Ascending aorta (tissue), 2 donors: ENCODE data around the gene ATP1A2. TPM values are rescaled to one million over a fixed set of nuclear protein-coding genes. Genes with fewer than 3 reads are reported as not detected.

ENCODE experiments used
- DNase-seq, 2 donors: peaks; one replicate each; pipeline ENCODE4 v3.0.0-alpha.2; 2019; ENCODE audit warnings: low spot score in 2 of 2
- H3K27ac ChIP-seq, 2 donors: fragments of 200-600 bp; sonication (generic); one replicate each; pipeline ENCODE4 v1.5.1; 2016 to 2017; ENCODE audit warnings: mild to moderate bottlenecking in 1 of 2
- H3K27me3 ChIP-seq: fragments of 200-600 bp; sonication (generic); one replicate; pipeline ENCODE4 v1.5.1; 2017
- H3K36me3 ChIP-seq, 2 donors: fragments of 200-600 bp; sonication (generic); one replicate each; pipeline ENCODE4 v1.5.1; 2016
- H3K4me1 ChIP-seq, 2 donors: fragments of 200-600 bp; sonication (generic); one replicate each; pipeline ENCODE4 v1.5.1; 2016 to 2017; ENCODE audit warnings: mild to moderate bottlenecking in 1 of 2
- H3K4me3 ChIP-seq, 2 donors: fragments of 200-600 bp; sonication (generic); one replicate each; pipeline ENCODE4 v1.5.1; 2016 to 2017; ENCODE audit warnings: mild to moderate bottlenecking in 1 of 2
- H3K9me3 ChIP-seq, 2 donors: fragments of 200-600 bp; sonication (generic); one replicate each; pipeline ENCODE4 v1.5.1; 2016
- CTCF ChIP-seq, 3 experiments: fragments of 200-600 bp in 2 of 3; fragments of 450-650 bp in 1 of 3; sonication (generic) in 2 of 3; IDR thresholded peaks; one replicate each; pipeline ENCODE4 v1.5.1; 2016 to 2019; ENCODE audit warnings: antibody characterized with exemption in 3 of 3, mild to moderate bottlenecking in 1 of 3, moderate library complexity in 1 of 3
- intact Hi-C: fragments of 100-400 bp; cut with DNase I; formaldehyde crosslinking; loops from one replicate; pipeline ENCODE4 v1.15.1; 2023
- total RNA-seq: library from RNA; depleted of rRNA; stranded (reverse); fragments of >200 nt; gene quantifications from one replicate; pipeline ENCODE4 v1.1.0, GENCODE V29; 2016

ATP1A2 gene
- total RNA-seq, 1 donor from 2014 or later = 316 TPM

DNA sequence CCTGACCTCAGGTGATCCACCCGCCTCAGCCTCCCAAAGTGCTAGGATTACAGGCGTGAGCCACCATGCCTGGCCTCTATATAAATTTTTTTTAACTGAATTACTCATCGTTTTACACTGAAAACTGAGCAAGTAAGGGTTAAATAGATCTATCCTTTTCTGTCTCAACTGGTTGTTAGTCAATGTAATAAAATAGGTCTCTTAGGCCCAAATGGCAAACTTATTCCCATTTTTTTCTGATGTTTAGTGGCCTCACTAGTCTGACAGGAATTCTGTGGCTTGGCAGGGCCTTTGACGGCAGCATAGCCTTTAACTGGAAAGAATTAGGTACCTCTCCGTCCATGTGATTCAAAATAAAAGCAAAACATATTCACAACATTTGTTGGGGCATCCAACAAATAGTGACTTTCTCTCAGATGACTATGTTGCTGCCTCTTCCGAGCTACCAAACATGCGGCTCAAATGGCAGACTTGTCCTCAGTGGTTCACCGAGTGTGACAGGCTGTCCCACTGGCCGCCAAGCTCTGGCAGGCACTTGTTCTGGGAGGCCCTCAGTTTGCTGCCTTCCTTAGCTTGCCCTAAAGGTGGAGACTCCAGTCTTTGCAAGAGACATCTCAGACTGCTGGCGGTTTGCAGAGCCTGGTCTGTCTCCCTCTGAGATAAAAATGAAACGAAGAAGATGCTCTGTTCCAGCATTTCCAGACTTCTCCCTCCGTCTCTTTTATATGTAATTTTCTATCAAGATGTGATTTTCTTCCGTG lies 53.2 kb downstream of the ATP1A2 start:
- Histone ChIP-seq H3K36me3 (no peaks in the 10 kb centered on the region), H3K27ac (no peak overlapping the region), H3K4me1 (no peaks in the 10 kb centered on the region), H3K4me3 (no peak overlapping the region), H3K9me3 (no peaks in the 10 kb centered on the region), H3K27me3 (no peaks in the 10 kb centered on the region)
- DNase-seq = peak in 1 of 2 donors; percentile 54
- no peak for TF ChIP-seq CTCF (IDR thresholded peaks at IDR 0.05)
- intact Hi-C loops = loop anchor here (10.0 kb wide), 1 partner anchor 64 kb away; no protein-coding TSS in a partner anchor

- intact Hi-C loops = loop anchor here (10.0 kb wide), 1 partner anchor 65 kb away; no protein-coding TSS in a partner anchor
- no peak overlapping the region for H3K27ac ChIP-seq
- no peaks in the 10 kb centered on the region for H3K36me3 ChIP-seq
- DNase-seq = peak in 1 of 2 donors; percentile 19
- TF ChIP-seq CTCF (IDR thresholded peaks at IDR 0.05) = no peak
- no peaks in the 10 kb centered on the region for H3K27me3 ChIP-seq
- no peak overlapping the region for H3K4me3 ChIP-seq
- H3K4me1 ChIP-seq = no peaks in the 10 kb centered on the region
- H3K9me3 ChIP-seq = no peaks in the 10 kb centered on the region
These were observed 54.2 kb downstream of the ATP1A2 start for GRCh38 chr1:160169553-160170399.

DNA sequence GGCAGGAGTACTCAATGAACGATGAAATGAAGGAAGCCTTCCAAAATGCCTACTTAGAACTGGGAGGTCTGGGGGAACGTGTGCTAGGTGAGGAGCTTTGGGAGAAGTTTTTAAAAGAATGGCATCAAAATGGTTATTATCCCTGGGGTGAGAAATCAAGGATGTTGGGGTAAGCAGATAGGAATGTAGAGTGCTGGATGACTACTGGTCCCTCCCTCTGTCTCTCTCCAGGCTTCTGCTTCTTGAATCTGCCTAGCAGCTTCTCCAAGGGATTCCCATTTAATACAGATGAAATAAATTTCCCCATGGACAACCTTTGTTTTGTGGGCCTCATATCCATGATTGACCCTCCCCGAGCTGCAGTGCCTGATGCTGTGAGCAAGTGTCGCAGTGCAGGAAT lies 55.8 kb downstream of the ATP1A2 start:
- Histone ChIP-seq H3K4me1 (no peaks in the 10 kb centered on the region), H3K27ac (no peak overlapping the region), H3K27me3 (no peaks in the 10 kb centered on the region), H3K36me3 (no peaks in the 10 kb centered on the region), H3K9me3 (no peaks in the 10 kb centered on the region), H3K4me3 (no peak overlapping the region)
- intact Hi-C loops = no loop called here
- no peak for TF ChIP-seq CTCF (IDR thresholded peaks at IDR 0.05)
- peak in 1 of 2 donors; percentile 9 for DNase-seq

GRCh38 chr1:160171980-160172379 lies 56.4 kb downstream of the ATP1A2 start:
- no peak for TF ChIP-seq CTCF (IDR thresholded peaks at IDR 0.05)
- intact Hi-C loops = no loop called here
- Histone ChIP-seq H3K4me1 (no peaks in the 10 kb centered on the region), H3K27me3 (no peaks in the 10 kb centered on the region), H3K27ac (no peak overlapping the region), H3K4me3 (no peak overlapping the region), H3K9me3 (no peaks in the 10 kb centered on the region), H3K36me3 (no peaks in the 10 kb centered on the region)
- DNase-seq = peak in 1 of 2 donors; percentile 13

DNA sequence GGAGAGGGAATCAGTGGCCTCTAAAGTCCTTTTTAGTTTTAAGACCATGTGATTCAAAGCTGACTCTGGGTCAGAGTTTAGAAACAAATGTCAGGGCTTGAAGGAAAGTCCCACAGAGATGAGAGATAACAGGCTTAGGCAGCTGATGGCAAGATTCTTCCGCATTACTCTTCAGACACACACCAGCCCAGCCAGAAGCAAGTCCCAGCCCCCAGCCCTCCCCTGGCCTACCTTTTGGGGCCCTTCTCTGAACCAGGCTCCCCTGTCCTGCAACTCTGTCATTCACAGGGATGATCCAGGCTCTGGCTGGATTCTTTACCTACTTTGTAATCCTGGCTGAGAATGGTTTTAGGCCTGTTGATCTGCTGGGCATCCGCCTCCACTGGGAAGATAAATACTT lies 61.7 kb downstream of the ATP1A2 start:
- no peak for TF ChIP-seq CTCF (IDR thresholded peaks at IDR 0.05)
- H3K36me3 ChIP-seq = no peaks in the 10 kb centered on the region
- no peak for DNase-seq

More for the DNA sequence above, 61.7 kb downstream of the ATP1A2 start:
- intact Hi-C loops = no loop called here
- Histone ChIP-seq H3K27ac (no peak overlapping the region), H3K4me1 (no peaks in the 10 kb centered on the region), H3K9me3 (no peaks in the 10 kb centered on the region), H3K27me3 (no peaks in the 10 kb centered on the region), H3K4me3 (no peak overlapping the region)
